Fibroblast of pulmonary artery (primary cell): Measurements from ENCODE around the gene TNS1.

Experiments
- DNase-seq: peaks from one replicate; pipeline ENCODE4 v3.0.0-alpha.2; 2010; ENCODE audit warnings: low read depth
- H3K4me3 ChIP-seq: replicated peaks from 2 replicates; pipeline ENCODE4 v1.5.1; 2011; ENCODE audit warnings: low read depth, mild to moderate bottlenecking, control low read depth, low read length, moderate library complexity
- CTCF ChIP-seq: IDR thresholded peaks from 2 replicates; pipeline ENCODE4 v1.5.1; 2011; ENCODE audit warnings: mild to moderate bottlenecking, control low read depth, low read length, inconsistent platforms; ENCODE audit errors: missing control alignments

The TNS1 gene

GRCh38 chr2:217998926-217999594 is 3.7 kb downstream of the TNS1 start:
- DNase-seq = no peak
- no peak for TF ChIP-seq CTCF
- no peak overlapping the region for H3K4me3 ChIP-seq

- no peak for DNase-seq
- H3K4me3 ChIP-seq = no peak overlapping the region
- no peak for TF ChIP-seq CTCF
These were observed 5.3 kb downstream of the TNS1 start for GRCh38 chr2:217997510-217997909.

GRCh38 chr2:217996361-217996760 is 6.4 kb downstream of the TNS1 start:
- peak; percentile 90 for DNase-seq
- TF ChIP-seq CTCF = no peak
- no peak overlapping the region for H3K4me3 ChIP-seq

- H3K4me3 ChIP-seq = no peak overlapping the region
- DNase-seq = no peak
- TF ChIP-seq CTCF = no peak
These were observed 7.0 kb downstream of the TNS1 start for GRCh38 chr2:217995731-217996231.

- no peak overlapping the region for H3K4me3 ChIP-seq
- peak; percentile 82 for DNase-seq
- no peak for TF ChIP-seq CTCF
These were observed 8.0 kb downstream of the TNS1 start for GRCh38 chr2:217994776-217995274.

GRCh38 chr2:217993817-217994463 is 8.9 kb downstream of the TNS1 start:
- H3K4me3 ChIP-seq = no peak overlapping the region
- peak; percentile 79 for TF ChIP-seq CTCF
- DNase-seq = peak; percentile 53
